Endodermal cell (in vitro differentiated cells): ENCODE data around the gene MYG1. TPM values are rescaled to one million over a fixed set of nuclear protein-coding genes. Genes with fewer than 3 reads are reported as not detected.

Experiments
- DNase-seq: peaks from one replicate; pipeline ENCODE4 v3.0.0-alpha.2; 2017
- H3K27ac ChIP-seq: 2 replicates; pipeline ENCODE4 v1.5.1; 2013; ENCODE audit warnings: mild to moderate bottlenecking, low read depth, low read length, moderate library complexity
- H3K27me3 ChIP-seq: 2 replicates; pipeline ENCODE4 v1.6.1; 2013; ENCODE audit warnings: mild to moderate bottlenecking, low read length, moderate library complexity; ENCODE audit not compliant: insufficient read depth, control insufficient read depth, poor library complexity, severe bottlenecking
- H3K36me3 ChIP-seq: 2 replicates; pipeline ENCODE4 v1.7.0; 2013; ENCODE audit warnings: mild to moderate bottlenecking, low read length, moderate library complexity; ENCODE audit not compliant: control insufficient read depth, insufficient read depth
- H3K4me1 ChIP-seq: one replicate; pipeline ENCODE4 v1.7.0; 2013; ENCODE audit warnings: low read length; ENCODE audit not compliant: control insufficient read depth, insufficient read depth
- H3K4me3 ChIP-seq: 2 replicates; pipeline ENCODE4 v1.5.1; 2013; ENCODE audit warnings: mild to moderate bottlenecking, low read length, moderate library complexity
- H3K9ac ChIP-seq: 2 replicates; pipeline ENCODE4 v1.6.1; 2013; ENCODE audit warnings: mild to moderate bottlenecking, low read length, moderate library complexity; ENCODE audit not compliant: poor library complexity, severe bottlenecking; ENCODE audit errors: extremely low read depth
- H3K9me3 ChIP-seq: 2 replicates; pipeline ENCODE4 v1.6.1; 2013; ENCODE audit warnings: mild to moderate bottlenecking, low read length, moderate library complexity; ENCODE audit not compliant: control insufficient read depth
- H3K27ac Mint-ChIP-seq: 2 replicates; pipeline ENCODE4 v1.8.0; 2020; ENCODE audit warnings: mixed read lengths
- H3K27me3 Mint-ChIP-seq: 2 replicates; pipeline ENCODE4 v1.8.0; 2021; ENCODE audit warnings: mild to moderate bottlenecking, mixed read lengths; ENCODE audit not compliant: insufficient read depth
- H3K36me3 Mint-ChIP-seq: 2 replicates; pipeline ENCODE4 v1.8.0; 2020; ENCODE audit warnings: low read depth, mixed read lengths
- H3K4me1 Mint-ChIP-seq: 2 replicates; pipeline ENCODE4 v1.8.0; 2020; ENCODE audit warnings: mixed read lengths
- H3K4me3 Mint-ChIP-seq: 2 replicates; pipeline ENCODE4 v1.8.0; 2020; ENCODE audit warnings: mild to moderate bottlenecking, moderate library complexity, mixed read lengths
- H3K9me3 Mint-ChIP-seq: 2 replicates; pipeline ENCODE4 v1.8.0; 2020; ENCODE audit warnings: mild to moderate bottlenecking, mixed read lengths
- WGBS, 2 experiments: methylation state at CpG; one replicate each; pipeline versions ENCODE4 v1.1.5 to v1.1.7; 2013; ENCODE audit warnings: missing lambda C conversion rate in 2 of 2, mixed read lengths in 1 of 2; ENCODE audit not compliant: insufficient coverage in 1 of 2, insufficient read length in 1 of 2; 5-methylcytosine and 5-hydroxymethylcytosine counted together
- total RNA-seq, 2 donors: library from RNA; stranded (reverse); fragmentation: NEBNext Ultra II Directional in 1 of 2; extraction: Animal tissue kit (Norgen Biotek cat#: 25700) in 1 of 2; gene quantifications; 2 replicates in 1 of 2; 3 replicates in 1 of 2; pipeline ENCODE4 v1.2.1, GENCODE V29; 2021
- TF ChIP-seq, protein P1 (sequence below): fragments of 200-600 bp; sonication (generic); conservative IDR thresholded peaks from 2 replicates; pipeline ENCODE4 v1.5.0; 2021; ENCODE audit warnings: antibody characterized with exemption, mild to moderate bottlenecking

MYG1 gene
- total RNA-seq, 2 donors from 2014 or later = 55.3 to 74.2 TPM

DNA sequence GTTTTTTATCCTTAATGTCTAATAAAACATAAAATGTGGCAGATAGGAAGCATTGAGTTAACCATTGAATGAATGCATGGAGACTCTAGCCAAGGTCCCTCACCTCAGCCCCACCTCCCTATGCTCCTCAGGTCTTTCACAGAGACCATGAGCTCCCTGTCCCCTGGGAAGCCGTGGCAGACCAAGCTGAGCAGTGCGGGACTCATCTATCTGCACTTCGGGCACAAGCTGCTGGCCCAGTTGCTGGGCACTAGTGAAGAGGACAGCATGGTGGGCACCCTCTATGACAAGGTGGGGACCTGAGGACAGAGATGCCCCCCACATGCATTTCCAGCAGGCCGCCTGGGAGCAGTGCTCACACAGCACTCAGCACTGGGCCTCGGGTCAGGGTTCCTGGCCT, 3.4 kb downstream of the MYG1 start:
- 93 to 100% methylated on average over 1 to 5 of the region's 5 CpGs for WGBS, 2 experiments
- no peaks in the 10 kb centered on the region for H3K9me3 ChIP-seq
- H3K27me3 ChIP-seq = no peaks in the 10 kb centered on the region
- no peak overlapping the region for H3K4me3 ChIP-seq
- TF ChIP-seq, protein P1, sequence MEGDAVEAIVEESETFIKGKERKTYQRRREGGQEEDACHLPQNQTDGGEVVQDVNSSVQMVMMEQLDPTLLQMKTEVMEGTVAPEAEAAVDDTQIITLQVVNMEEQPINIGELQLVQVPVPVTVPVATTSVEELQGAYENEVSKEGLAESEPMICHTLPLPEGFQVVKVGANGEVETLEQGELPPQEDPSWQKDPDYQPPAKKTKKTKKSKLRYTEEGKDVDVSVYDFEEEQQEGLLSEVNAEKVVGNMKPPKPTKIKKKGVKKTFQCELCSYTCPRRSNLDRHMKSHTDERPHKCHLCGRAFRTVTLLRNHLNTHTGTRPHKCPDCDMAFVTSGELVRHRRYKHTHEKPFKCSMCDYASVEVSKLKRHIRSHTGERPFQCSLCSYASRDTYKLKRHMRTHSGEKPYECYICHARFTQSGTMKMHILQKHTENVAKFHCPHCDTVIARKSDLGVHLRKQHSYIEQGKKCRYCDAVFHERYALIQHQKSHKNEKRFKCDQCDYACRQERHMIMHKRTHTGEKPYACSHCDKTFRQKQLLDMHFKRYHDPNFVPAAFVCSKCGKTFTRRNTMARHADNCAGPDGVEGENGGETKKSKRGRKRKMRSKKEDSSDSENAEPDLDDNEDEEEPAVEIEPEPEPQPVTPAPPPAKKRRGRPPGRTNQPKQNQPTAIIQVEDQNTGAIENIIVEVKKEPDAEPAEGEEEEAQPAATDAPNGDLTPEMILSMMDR = no peak
- H3K9ac ChIP-seq = no peak overlapping the region
- peaks cover 61% of the 10 kb centered on the region for H3K36me3 Mint-ChIP-seq
- no peak overlapping the region for H3K27ac ChIP-seq
- H3K27ac Mint-ChIP-seq = no peak overlapping the region
- H3K36me3 ChIP-seq = peaks cover 56% of the 10 kb centered on the region
- peaks cover 15% of the 10 kb centered on the region for H3K4me1 Mint-ChIP-seq
- no peak for DNase-seq
- H3K4me1 ChIP-seq = peaks cover 4% of the 10 kb centered on the region
- H3K4me3 Mint-ChIP-seq = no peak overlapping the region
- no peaks in the 10 kb centered on the region for H3K9me3 Mint-ChIP-seq
- no peaks in the 10 kb centered on the region for H3K27me3 Mint-ChIP-seq

DNA sequence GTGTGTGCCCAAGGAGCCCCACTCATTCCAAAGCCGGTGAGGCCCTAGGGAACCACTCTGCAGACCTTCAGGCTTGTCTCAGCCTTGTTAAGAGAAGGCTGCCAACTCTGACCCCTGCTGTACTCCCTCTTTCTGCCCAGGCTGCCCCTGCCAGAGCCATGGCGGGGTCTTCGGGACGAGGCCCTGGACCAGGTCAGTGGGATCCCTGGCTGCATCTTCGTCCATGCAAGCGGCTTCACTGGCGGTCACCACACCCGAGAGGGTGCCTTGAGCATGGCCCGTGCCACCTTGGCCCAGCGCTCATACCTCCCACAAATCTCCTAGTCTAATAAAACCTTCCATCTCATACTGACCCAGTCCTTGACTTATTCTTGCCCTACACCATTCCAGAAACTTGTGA, 7.3 kb downstream of the MYG1 start:
- Histone ChIP-seq H3K27me3 (no peaks in the 10 kb centered on the region), H3K9me3 (no peaks in the 10 kb centered on the region), H3K4me3 (no peak overlapping the region), H3K27ac (no peak overlapping the region), H3K36me3 (peaks cover 71% of the 10 kb centered on the region), H3K4me1 (no peaks in the 10 kb centered on the region), H3K9ac (no peak overlapping the region)
- Mint-ChIP-seq H3K36me3 (peaks cover 67% of the 10 kb centered on the region), H3K27me3 (no peaks in the 10 kb centered on the region), H3K4me3 (no peak overlapping the region), H3K9me3 (no peaks in the 10 kb centered on the region), H3K27ac (no peak overlapping the region), H3K4me1 (no peaks in the 10 kb centered on the region)
- 90 to 95% methylated on average over 6 to 10 of the region's 10 CpGs for WGBS, 2 experiments
- TF ChIP-seq, protein P1 = no peak
- no peak for DNase-seq

DNA sequence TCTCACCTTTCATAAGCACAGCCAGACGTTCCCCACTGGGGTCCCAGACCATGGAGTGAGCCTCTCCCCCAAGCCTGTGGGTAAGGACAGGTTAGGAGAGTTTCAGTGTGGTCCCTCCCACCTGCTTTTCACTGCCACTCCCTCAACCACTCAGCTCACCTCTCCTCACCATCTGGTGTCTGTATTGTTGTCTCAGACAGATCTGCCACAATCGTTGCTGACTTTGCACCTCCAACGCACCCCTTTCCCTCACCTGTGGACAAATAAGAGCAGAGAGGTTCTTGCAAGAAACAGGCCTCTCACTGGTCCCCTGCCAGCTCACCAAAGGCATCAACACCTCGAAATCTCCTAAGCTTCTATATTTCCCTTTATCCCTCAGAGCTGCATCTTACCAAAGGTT, 8.8 kb downstream of the MYG1 start:
- no peaks in the 10 kb centered on the region for H3K4me1 ChIP-seq
- H3K9me3 Mint-ChIP-seq = no peaks in the 10 kb centered on the region
- H3K9ac ChIP-seq = no peak overlapping the region
- H3K4me1 Mint-ChIP-seq = no peaks in the 10 kb centered on the region
- H3K9me3 ChIP-seq = no peaks in the 10 kb centered on the region
- no peaks in the 10 kb centered on the region for H3K27me3 ChIP-seq
- no peak overlapping the region for H3K27ac ChIP-seq
- H3K36me3 ChIP-seq = peaks cover 65% of the 10 kb centered on the region
- H3K4me3 ChIP-seq = no peak overlapping the region
- H3K36me3 Mint-ChIP-seq = peaks cover 60% of the 10 kb centered on the region
- TF ChIP-seq, protein P1 = no peak
- H3K27me3 Mint-ChIP-seq = no peaks in the 10 kb centered on the region
- WGBS, 2 experiments = 77 to 78% methylated on average over 4 of the region's 4 CpGs
- H3K4me3 Mint-ChIP-seq = no peak overlapping the region
- H3K27ac Mint-ChIP-seq = no peak overlapping the region
- DNase-seq = no peak
